Activated T-helper 2 cell treated with anti-CD3 and anti-CD28 coated beads, Interferon-gamma antibody, Interleukin-2, Interleukin-4, amounts not matched to agents 10 μg/mL and 5 μg/mL and 100 μg/mL, durations not matched to agents 14 hours and 24 hours and 36 hours (primary cell): Measurements from ENCODE around the gene RPS3. TPM values are rescaled to one million over a fixed set of nuclear protein-coding genes. Genes with fewer than 3 reads are reported as not detected.

Source experiments
- DNase-seq: peaks from one replicate; pipeline ENCODE4 v3.0.0; 2021; ENCODE audit warnings: low spot score
- H3K27ac Mint-ChIP-seq: one replicate; pipeline ENCODE4 v1.8.0; 2021; ENCODE audit warnings: mixed read lengths
- H3K27me3 Mint-ChIP-seq: one replicate; pipeline ENCODE4 v1.8.0; 2021; ENCODE audit warnings: low read depth, mixed read lengths
- H3K36me3 Mint-ChIP-seq: one replicate; pipeline ENCODE4 v1.8.0; 2021; ENCODE audit warnings: low read depth, mixed read lengths
- H3K4me1 Mint-ChIP-seq: one replicate; pipeline ENCODE4 v1.8.0; 2021; ENCODE audit warnings: low read depth, mixed read lengths
- H3K4me3 Mint-ChIP-seq: one replicate; pipeline ENCODE4 v1.8.0; 2021; ENCODE audit warnings: low read depth, mild to moderate bottlenecking, moderate library complexity, mixed read lengths
- H3K9me3 Mint-ChIP-seq: one replicate; pipeline ENCODE4 v1.8.0; 2021; ENCODE audit warnings: mixed read lengths
- intact Hi-C: fragments of 100-400 bp; cut with micrococcal nuclease; formaldehyde crosslinking; loops from one replicate; pipeline ENCODE4 v1.15.1; 2023
- total RNA-seq: library from RNA; stranded (reverse); gene quantifications from 2 replicates; pipeline ENCODE4 v1.2.3, GENCODE V29; 2022

Gene RPS3
- total RNA-seq, 1 donor from 2014 or later = 3,460 TPM

GRCh38 chr11:75434886-75435570 is 35.7 kb downstream of the RPS3 start:
- intact Hi-C loops = no loop called here
- no peak overlapping the region for H3K27ac Mint-ChIP-seq
- H3K27me3 Mint-ChIP-seq = peaks cover 30% of the 10 kb centered on the region
- no peak for DNase-seq
- H3K4me1 Mint-ChIP-seq = peaks cover 5% of the 10 kb centered on the region
- H3K36me3 Mint-ChIP-seq = no peaks in the 10 kb centered on the region
- H3K9me3 Mint-ChIP-seq = no peaks in the 10 kb centered on the region
- no peak overlapping the region for H3K4me3 Mint-ChIP-seq

- no peaks in the 10 kb centered on the region for H3K36me3 Mint-ChIP-seq
- H3K27me3 Mint-ChIP-seq = peaks cover 29% of the 10 kb centered on the region
- H3K9me3 Mint-ChIP-seq = no peaks in the 10 kb centered on the region
- intact Hi-C loops = no loop called here
- H3K27ac Mint-ChIP-seq = no peak overlapping the region
- H3K4me3 Mint-ChIP-seq = no peak overlapping the region
- no peak for DNase-seq
- H3K4me1 Mint-ChIP-seq = peaks cover 4% of the 10 kb centered on the region
These were observed 36.2 kb downstream of the RPS3 start for GRCh38 chr11:75435571-75435925.

- H3K4me3 Mint-ChIP-seq = no peak overlapping the region
- intact Hi-C loops = no loop called here
- DNase-seq = no peak
- no peaks in the 10 kb centered on the region for H3K9me3 Mint-ChIP-seq
- H3K27ac Mint-ChIP-seq = no peak overlapping the region
- no peaks in the 10 kb centered on the region for H3K36me3 Mint-ChIP-seq
- H3K4me1 Mint-ChIP-seq = no peaks in the 10 kb centered on the region
- H3K27me3 Mint-ChIP-seq = peaks cover 16% of the 10 kb centered on the region
These were observed 37.5 kb downstream of the RPS3 start for GRCh38 chr11:75436806-75437205.

- intact Hi-C loops = no loop called here
- H3K36me3 Mint-ChIP-seq = no peaks in the 10 kb centered on the region
- H3K27me3 Mint-ChIP-seq = peaks cover 4% of the 10 kb centered on the region
These were observed 38.8 kb downstream of the RPS3 start for GRCh38 chr11:75437966-75438659.

GRCh38 chr11:75439026-75439425 is 39.7 kb downstream of the RPS3 start:
- no peak for DNase-seq
- no peaks in the 10 kb centered on the region for H3K36me3 Mint-ChIP-seq
- H3K27ac Mint-ChIP-seq = no peak overlapping the region
- H3K4me1 Mint-ChIP-seq = no peaks in the 10 kb centered on the region
- peaks cover 1% of the 10 kb centered on the region for H3K27me3 Mint-ChIP-seq
- intact Hi-C loops = no loop called here
- no peaks in the 10 kb centered on the region for H3K9me3 Mint-ChIP-seq
- no peak overlapping the region for H3K4me3 Mint-ChIP-seq

More at GRCh38 chr11:75437966-75438659, 38.8 kb downstream of the RPS3 start:
- Mint-ChIP-seq H3K4me1 (no peaks in the 10 kb centered on the region), H3K27ac (no peak overlapping the region), H3K4me3 (no peak overlapping the region), H3K9me3 (no peaks in the 10 kb centered on the region)
- no peak for DNase-seq

GRCh38 chr11:75439495-75440120 is 40.3 kb downstream of the RPS3 start:
- H3K27ac Mint-ChIP-seq = no peak overlapping the region
- H3K36me3 Mint-ChIP-seq = no peaks in the 10 kb centered on the region
- no peak overlapping the region for H3K4me3 Mint-ChIP-seq
- DNase-seq = no peak
- H3K27me3 Mint-ChIP-seq = no peaks in the 10 kb centered on the region
- intact Hi-C loops = no loop called here
- H3K4me1 Mint-ChIP-seq = no peaks in the 10 kb centered on the region
- H3K9me3 Mint-ChIP-seq = no peaks in the 10 kb centered on the region

GRCh38 chr11:75440960-75441803 is 41.9 kb downstream of the RPS3 start:
- Mint-ChIP-seq H3K4me1 (no peaks in the 10 kb centered on the region), H3K36me3 (no peaks in the 10 kb centered on the region), H3K27ac (no peak overlapping the region), H3K9me3 (no peaks in the 10 kb centered on the region), H3K4me3 (no peak overlapping the region), H3K27me3 (peaks cover 3% of the 10 kb centered on the region)
- no peak for DNase-seq
- intact Hi-C loops = no loop called here

GRCh38 chr11:75441804-75442132 is 42.5 kb downstream of the RPS3 start:
- Mint-ChIP-seq H3K27ac (no peak overlapping the region), H3K9me3 (no peaks in the 10 kb centered on the region), H3K36me3 (no peaks in the 10 kb centered on the region), H3K4me3 (no peak overlapping the region), H3K4me1 (no peaks in the 10 kb centered on the region), H3K27me3 (peaks cover 3% of the 10 kb centered on the region)
- intact Hi-C loops = no loop called here
- DNase-seq = no peak

GRCh38 chr11:75442161-75442885 is 43.0 kb downstream of the RPS3 start:
- Mint-ChIP-seq H3K27ac (no peak overlapping the region), H3K27me3 (peaks cover 3% of the 10 kb centered on the region), H3K9me3 (no peaks in the 10 kb centered on the region), H3K4me3 (no peak overlapping the region), H3K36me3 (no peaks in the 10 kb centered on the region), H3K4me1 (no peaks in the 10 kb centered on the region)
- DNase-seq = no peak
- intact Hi-C loops = no loop called here

- Mint-ChIP-seq H3K9me3 (no peaks in the 10 kb centered on the region), H3K27me3 (peaks cover 3% of the 10 kb centered on the region)
These were observed 43.7 kb downstream of the RPS3 start for GRCh38 chr11:75443043-75443442.

GRCh38 chr11:75445315-75445953 is 46.1 kb downstream of the RPS3 start:
- Mint-ChIP-seq H3K36me3 (no peaks in the 10 kb centered on the region), H3K27me3 (peaks cover 3% of the 10 kb centered on the region), H3K4me1 (no peaks in the 10 kb centered on the region), H3K9me3 (no peaks in the 10 kb centered on the region), H3K4me3 (no peak overlapping the region), H3K27ac (no peak overlapping the region)
- intact Hi-C loops = loop anchor here (1.0 kb wide), 2 partner anchors 57 to 87 kb away; no protein-coding TSS in a partner anchor
- peak; percentile 48 for DNase-seq

More at GRCh38 chr11:75443043-75443442, 43.7 kb downstream of the RPS3 start:
- Mint-ChIP-seq H3K4me1 (no peaks in the 10 kb centered on the region), H3K36me3 (no peaks in the 10 kb centered on the region), H3K4me3 (no peak overlapping the region), H3K27ac (no peak overlapping the region)
- no peak for DNase-seq
- intact Hi-C loops = no loop called here

GRCh38 chr11:75447415-75447814 is 48.1 kb downstream of the RPS3 start:
- Mint-ChIP-seq H3K27ac (no peak overlapping the region), H3K36me3 (no peaks in the 10 kb centered on the region)

More at GRCh38 chr11:75447415-75447814, 48.1 kb downstream of the RPS3 start:
- no peak for DNase-seq
- H3K27me3 Mint-ChIP-seq = peaks cover 3% of the 10 kb centered on the region
- H3K4me3 Mint-ChIP-seq = no peak overlapping the region
- intact Hi-C loops = no loop called here
- H3K9me3 Mint-ChIP-seq = no peaks in the 10 kb centered on the region
- H3K4me1 Mint-ChIP-seq = no peaks in the 10 kb centered on the region
